IPS DF 6.9 (cell line): Measurements from ENCODE around the gene RNU5B-1.
A peak's percentile ranks its signal among the peaks of the same experiment; 100 is the strongest.

Experiments
- DNase-seq: peaks from one replicate; pipeline ENCODE4 v3.0.0-alpha.2; 2013; ENCODE audit warnings: low read depth, low spot score
- H3K27ac ChIP-seq: one replicate; pipeline ENCODE4 v1.5.1; 2013; ENCODE audit warnings: low read length, control low read depth
- H3K27me3 ChIP-seq: 2 replicates; pipeline ENCODE4 v1.6.1; 2013; ENCODE audit warnings: mild to moderate bottlenecking, low read length; ENCODE audit not compliant: control insufficient read depth, insufficient read depth
- H3K36me3 ChIP-seq: 2 replicates; pipeline ENCODE4 v1.6.1; 2013; ENCODE audit warnings: low read length; ENCODE audit not compliant: control insufficient read depth, insufficient read depth
- H3K4me1 ChIP-seq: 2 replicates; pipeline ENCODE4 v1.6.1; 2013; ENCODE audit warnings: low read length; ENCODE audit not compliant: control insufficient read depth, insufficient read depth
- H3K4me3 ChIP-seq: 2 replicates; pipeline ENCODE4 v1.5.1; 2013; ENCODE audit warnings: mild to moderate bottlenecking, low read length
- H3K9me3 ChIP-seq: 2 replicates; pipeline ENCODE4 v1.6.1; 2013; ENCODE audit warnings: low read length, inconsistent platforms; ENCODE audit not compliant: control insufficient read depth, insufficient read depth
- WGBS: extraction: QIAGEN DNeasy Blood & Tissue Kit; methylation state at CpG from one replicate; pipeline ENCODE4 v1.1.7; 2013; ENCODE audit warnings: mixed read lengths, missing lambda C conversion rate; ENCODE audit not compliant: insufficient read length, insufficient coverage; 5-methylcytosine and 5-hydroxymethylcytosine counted together

Gene RNU5B-1

GRCh38 chr15:65289261-65289854 lies 15.1 kb upstream of the RNU5B-1 start:
- Histone ChIP-seq H3K4me3 (no peak overlapping the region), H3K27ac (no peak overlapping the region), H3K9me3 (no peaks in the 10 kb centered on the region), H3K4me1 (no peaks in the 10 kb centered on the region), H3K36me3 (no peaks in the 10 kb centered on the region), H3K27me3 (no peaks in the 10 kb centered on the region)
- no peak for DNase-seq
- no CpG with 5 or more reads among the region's 7 CpGs for WGBS

- H3K4me3 ChIP-seq: no peak overlapping the region
- H3K27me3 ChIP-seq: no peaks in the 10 kb centered on the region
- no peaks in the 10 kb centered on the region for H3K36me3 ChIP-seq
- no peak overlapping the region for H3K27ac ChIP-seq
- no peaks in the 10 kb centered on the region for H3K9me3 ChIP-seq
- no CpG with 5 or more reads among the region's 7 CpGs for WGBS
- no peak for DNase-seq
- no peaks in the 10 kb centered on the region for H3K4me1 ChIP-seq
These were observed 14.2 kb upstream of the RNU5B-1 start for GRCh38 chr15:65290228-65290627.

GRCh38 chr15:65292938-65293518 lies 11.4 kb upstream of the RNU5B-1 start:
- Histone ChIP-seq H3K4me1 (no peaks in the 10 kb centered on the region), H3K27ac (no peak overlapping the region), H3K36me3 (no peaks in the 10 kb centered on the region), H3K9me3 (no peaks in the 10 kb centered on the region), H3K4me3 (no peak overlapping the region), H3K27me3 (no peaks in the 10 kb centered on the region)
- DNase-seq: no peak
- no CpG with 5 or more reads among the region's 1 CpG for WGBS

- H3K4me3 ChIP-seq: no peak overlapping the region
- no CpG with 5 or more reads among the region's 11 CpGs for WGBS
- no peaks in the 10 kb centered on the region for H3K9me3 ChIP-seq
- H3K36me3 ChIP-seq: no peaks in the 10 kb centered on the region
- no peaks in the 10 kb centered on the region for H3K27me3 ChIP-seq
- no peak overlapping the region for H3K27ac ChIP-seq
- no peak for DNase-seq
- no peaks in the 10 kb centered on the region for H3K4me1 ChIP-seq
These were observed 5.7 kb upstream of the RNU5B-1 start for GRCh38 chr15:65298731-65299130.

GRCh38 chr15:65300924-65301441 lies 3.5 kb upstream of the RNU5B-1 start:
- no peak overlapping the region for H3K27ac ChIP-seq
- H3K27me3 ChIP-seq: no peaks in the 10 kb centered on the region
- no peaks in the 10 kb centered on the region for H3K9me3 ChIP-seq
- no peaks in the 10 kb centered on the region for H3K4me1 ChIP-seq
- no peaks in the 10 kb centered on the region for H3K36me3 ChIP-seq
- no CpG with 5 or more reads among the region's 36 CpGs for WGBS
- DNase-seq: no peak
- H3K4me3 ChIP-seq: no peak overlapping the region

- no peaks in the 10 kb centered on the region for H3K27me3 ChIP-seq
- WGBS: no CpG with 5 or more reads among the region's 24 CpGs
- no peak overlapping the region for H3K4me3 ChIP-seq
- no peaks in the 10 kb centered on the region for H3K4me1 ChIP-seq
- no peaks in the 10 kb centered on the region for H3K9me3 ChIP-seq
- no peaks in the 10 kb centered on the region for H3K36me3 ChIP-seq
- H3K27ac ChIP-seq: no peak overlapping the region
- no peak for DNase-seq
These were observed 2.4 kb upstream of the RNU5B-1 start for GRCh38 chr15:65302061-65302460.

GRCh38 chr15:65303687-65304380 lies 643 bp upstream of the RNU5B-1 start:
- Histone ChIP-seq H3K9me3 (no peaks in the 10 kb centered on the region), H3K4me1 (no peaks in the 10 kb centered on the region), H3K27ac (no peak overlapping the region), H3K4me3 (peak overlapping the region; percentile 28; the same call in 1 of the 2 replicates), H3K27me3 (no peaks in the 10 kb centered on the region), H3K36me3 (no peaks in the 10 kb centered on the region)
- DNase-seq: no peak
- WGBS: no CpG with 5 or more reads among the region's 24 CpGs

- H3K36me3 ChIP-seq: no peaks in the 10 kb centered on the region
- H3K4me1 ChIP-seq: no peaks in the 10 kb centered on the region
- H3K9me3 ChIP-seq: no peaks in the 10 kb centered on the region
- DNase-seq: no peak
- no CpG with 5 or more reads among the region's 14 CpGs for WGBS
- no peak overlapping the region for H3K27ac ChIP-seq
- no peaks in the 10 kb centered on the region for H3K27me3 ChIP-seq
- no peak overlapping the region for H3K4me3 ChIP-seq
These were observed 777 bp downstream of the RNU5B-1 start for GRCh38 chr15:65305150-65305758.

GRCh38 chr15:65305776-65306175 lies 1.3 kb downstream of the RNU5B-1 start:
- H3K4me3 ChIP-seq: no peak overlapping the region
- no peak overlapping the region for H3K27ac ChIP-seq
- no peak for DNase-seq
- no peaks in the 10 kb centered on the region for H3K4me1 ChIP-seq
- no peaks in the 10 kb centered on the region for H3K9me3 ChIP-seq
- no CpG with 5 or more reads among the region's 3 CpGs for WGBS
- no peaks in the 10 kb centered on the region for H3K36me3 ChIP-seq
- H3K27me3 ChIP-seq: no peaks in the 10 kb centered on the region

GRCh38 chr15:65306551-65306950 lies 2.1 kb downstream of the RNU5B-1 start:
- Histone ChIP-seq H3K27me3 (no peaks in the 10 kb centered on the region), H3K9me3 (no peaks in the 10 kb centered on the region), H3K36me3 (no peaks in the 10 kb centered on the region), H3K27ac (no peak overlapping the region), H3K4me1 (no peaks in the 10 kb centered on the region), H3K4me3 (no peak overlapping the region)
- DNase-seq: no peak
